CD4-positive, alpha-beta T cell treated with Interleukin-4 for 4 hours (primary cell): Measurements from ENCODE around the gene PRKCE.
"Not testable (repeated sequence)": the region's sequence is repeated elsewhere in the genome, so short reads cannot be mapped to it uniquely, and the experiment has no call there.

Source experiments
- DNase-seq: peaks from one replicate; pipeline ENCODE4 v3.0.0-alpha.2; 2020

The PRKCE gene

DNA sequence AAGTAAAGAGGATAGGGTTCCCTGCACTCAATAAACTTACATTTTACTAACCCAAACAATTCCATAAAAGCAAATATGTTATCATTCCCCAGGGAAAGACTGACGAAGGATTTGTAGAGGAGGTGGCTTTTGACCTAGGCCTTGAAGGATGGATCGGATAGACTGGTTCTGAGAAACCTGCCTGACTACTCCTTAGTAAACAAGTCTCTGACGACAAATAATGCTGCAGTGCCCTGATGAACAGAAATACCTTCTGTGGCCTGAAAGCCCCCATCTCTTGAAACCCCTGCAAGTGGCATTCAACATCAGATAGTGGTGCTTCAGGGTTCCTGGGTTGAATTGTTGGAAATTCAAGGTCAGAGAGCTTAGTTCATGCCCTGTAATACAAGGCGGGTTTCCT is 19.2 kb downstream of the PRKCE start:
- DNase-seq: no peak

DNA sequence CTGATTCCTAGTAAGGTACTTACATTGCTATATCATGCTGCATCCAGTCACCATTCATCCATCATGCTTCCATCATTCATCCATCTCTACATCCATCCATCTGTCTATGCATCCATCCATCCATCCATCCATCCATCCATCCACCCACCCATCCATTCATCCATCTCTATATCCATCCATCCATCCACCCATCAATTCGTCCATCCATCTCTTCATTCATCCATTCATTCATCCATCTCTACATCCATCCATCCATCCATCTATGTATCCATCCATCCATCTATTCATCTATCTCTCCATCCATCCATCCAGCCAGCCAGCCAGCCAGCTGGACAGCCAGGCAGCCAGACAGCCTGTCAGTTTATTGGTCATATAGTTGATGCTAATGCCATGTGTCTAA is 20.7 kb downstream of the PRKCE start:
- DNase-seq: no peak

DNA sequence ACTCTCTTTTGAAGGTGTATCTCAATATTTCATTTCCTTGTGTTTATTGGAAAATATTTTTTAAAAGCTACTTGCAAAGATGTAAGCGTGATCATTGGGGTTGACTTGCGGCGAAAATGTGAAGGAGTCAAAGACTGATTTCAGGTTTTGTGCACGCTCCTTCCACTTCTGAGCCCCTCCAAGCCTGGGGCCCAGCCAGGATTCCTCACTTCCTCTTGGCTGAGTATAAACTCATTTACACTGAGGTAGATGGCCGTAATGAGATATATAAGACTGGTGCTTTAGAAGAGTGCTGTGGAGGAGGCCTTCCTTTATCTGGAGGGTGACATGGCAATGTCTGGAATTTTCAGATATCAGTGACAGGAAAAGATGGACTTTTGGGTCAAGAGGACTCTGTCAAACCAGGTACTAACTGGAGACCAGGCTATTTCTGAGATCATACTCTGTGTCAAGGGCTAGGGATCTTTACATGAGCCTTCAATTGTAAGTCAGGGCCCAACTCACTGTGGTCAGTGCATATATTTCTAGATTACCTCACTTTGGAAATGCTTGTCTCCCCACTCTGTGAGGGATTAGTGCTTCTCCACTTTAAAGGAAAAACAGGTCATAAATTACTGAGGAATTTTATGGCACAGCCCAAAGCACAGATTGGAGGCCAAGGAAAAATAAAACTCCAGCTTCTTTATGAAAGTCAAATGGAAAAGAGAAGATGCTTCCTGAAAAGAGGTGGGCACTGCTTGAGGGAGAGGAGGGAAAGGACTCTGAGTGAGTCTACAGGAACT is 22.8 kb downstream of the PRKCE start:
- DNase-seq: no peak

DNA sequence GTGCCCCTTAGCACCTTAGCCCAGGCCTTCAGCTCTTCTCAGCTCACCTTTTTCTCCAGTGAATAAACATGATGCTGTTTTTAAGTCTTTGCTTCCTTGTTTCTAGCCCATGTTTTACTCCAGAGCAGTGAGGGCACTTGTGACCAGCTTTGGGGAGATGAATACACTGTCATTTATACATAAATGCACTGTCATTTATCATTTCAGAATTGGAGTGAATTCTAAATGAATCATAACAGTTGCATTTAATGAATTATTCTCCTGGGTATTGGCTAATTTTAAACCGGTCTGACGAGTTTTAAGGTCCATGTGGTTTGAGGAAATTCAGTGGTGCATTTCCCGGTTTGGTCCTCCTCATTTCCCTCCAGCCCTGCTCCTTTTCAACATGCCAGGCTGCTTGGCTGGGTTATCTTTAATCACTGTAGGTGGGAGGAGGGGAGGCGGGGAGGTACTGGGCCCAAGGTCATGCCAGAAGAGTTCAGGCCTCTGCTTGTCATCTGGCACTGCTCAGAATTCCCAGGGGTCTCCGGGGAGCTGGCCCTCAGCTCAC is 23.9 kb downstream of the PRKCE start:
- DNase-seq: no peak

DNA sequence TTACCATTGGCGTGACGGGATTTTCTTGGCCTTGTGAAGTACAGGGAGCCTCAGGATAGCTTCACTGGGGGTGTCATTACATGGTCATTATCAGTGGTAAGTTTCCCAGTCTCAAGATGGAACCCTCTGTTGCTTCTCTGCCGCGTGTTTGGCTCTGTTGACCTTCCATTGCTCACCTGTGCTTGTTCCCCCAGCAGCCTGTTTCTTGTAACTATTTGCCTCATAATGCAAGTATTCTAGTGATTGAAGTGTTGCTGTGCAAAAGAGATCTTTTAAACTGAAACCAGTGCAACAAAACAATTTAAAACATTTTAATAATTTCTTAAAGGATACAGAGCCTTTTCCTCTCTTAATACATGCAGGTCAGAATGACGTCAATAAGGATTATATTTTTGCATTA is 24.6 kb downstream of the PRKCE start:
- DNase-seq: no peak

DNA sequence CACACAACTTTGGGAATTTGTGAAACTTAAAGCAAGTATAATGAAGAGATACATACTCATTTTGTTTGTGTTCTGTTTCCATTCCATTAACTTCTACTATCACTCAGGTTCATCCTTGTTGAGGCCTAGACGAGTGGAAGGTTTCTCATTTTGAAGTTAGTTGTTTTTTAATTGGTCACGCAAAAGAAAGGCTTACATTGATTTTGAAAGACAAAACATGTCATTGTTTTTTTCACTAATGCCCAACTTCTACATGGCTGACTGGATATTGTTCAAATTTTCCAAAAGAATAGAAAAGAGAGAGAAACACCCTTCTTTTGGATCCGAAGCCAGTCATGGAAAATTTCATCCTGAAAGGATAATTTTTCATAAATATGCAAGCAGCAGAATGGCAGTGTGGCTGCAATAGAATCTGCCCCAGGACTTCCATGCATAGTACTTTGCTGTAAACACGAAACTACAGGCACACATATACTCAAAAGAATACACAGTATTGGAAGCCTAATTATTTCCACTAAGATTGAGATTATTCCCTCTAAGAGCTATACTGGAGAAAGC is 27.4 kb downstream of the PRKCE start:
- no peak for DNase-seq

DNA sequence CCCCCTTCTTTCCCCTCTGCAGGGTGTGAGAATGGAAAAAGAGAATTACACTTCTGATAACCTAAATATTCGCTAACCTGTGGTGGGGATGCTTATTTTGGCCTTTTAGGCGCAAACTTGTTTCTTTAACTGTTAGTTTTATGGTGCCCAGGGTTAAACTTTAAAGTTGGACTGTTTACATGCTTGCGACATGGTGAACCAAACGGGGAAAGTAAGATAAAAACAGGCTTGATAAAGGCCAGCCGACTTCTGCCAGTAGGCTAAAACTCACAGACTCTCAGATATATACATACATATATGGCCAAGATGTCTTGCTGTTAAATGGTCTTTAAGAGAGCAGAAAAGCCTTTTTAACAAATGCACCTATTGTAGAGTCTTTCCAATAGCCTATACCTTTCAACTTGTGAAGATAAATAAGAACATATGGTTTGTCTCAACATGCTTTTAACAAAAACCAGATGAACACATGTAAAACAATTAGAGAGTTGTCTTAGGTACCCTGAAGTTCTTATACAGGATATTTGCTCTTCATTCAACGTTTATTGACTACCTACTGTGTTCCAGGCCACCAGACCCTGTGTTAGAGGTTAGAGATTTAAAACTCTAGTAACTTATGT is 29.0 kb downstream of the PRKCE start:
- no peak for DNase-seq

DNA sequence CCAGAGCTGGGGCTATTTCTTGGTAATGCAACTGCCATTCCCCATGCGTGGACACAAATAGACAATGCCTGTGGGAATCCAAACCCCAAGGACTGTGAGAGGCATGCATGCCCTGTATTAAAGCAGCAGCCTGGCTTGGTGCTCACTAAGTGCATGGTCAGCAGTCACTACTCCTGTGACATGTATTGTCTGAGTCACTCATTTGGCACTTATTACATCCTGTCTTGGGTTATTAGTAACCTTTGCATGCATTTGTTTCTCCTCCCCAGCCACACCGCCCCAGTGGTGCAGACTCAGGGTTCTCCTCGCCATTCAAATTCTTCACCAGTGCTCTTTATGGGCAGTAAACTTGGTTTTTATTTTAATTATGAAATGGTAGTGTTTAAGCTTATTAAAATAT is 30.2 kb downstream of the PRKCE start:
- no peak for DNase-seq

DNA sequence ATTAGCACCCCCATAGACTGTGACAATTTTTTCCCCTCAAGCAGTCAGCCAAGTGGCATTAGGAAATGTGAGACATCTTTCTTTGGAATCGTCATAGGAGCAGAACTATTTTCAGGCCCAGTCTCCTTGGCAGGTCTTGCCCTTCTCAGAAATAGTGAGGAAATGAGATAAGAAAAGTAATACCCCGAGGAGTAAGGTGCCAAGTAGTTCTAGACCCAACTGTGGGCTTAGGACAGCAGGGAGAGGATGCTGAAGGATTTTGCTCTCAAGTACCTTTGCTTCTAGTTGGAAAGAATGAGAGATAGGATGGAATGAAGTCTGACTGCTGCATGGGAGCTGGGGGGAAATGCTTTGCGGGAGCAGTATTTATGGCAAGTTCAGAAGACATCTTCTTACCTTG is 31.8 kb downstream of the PRKCE start:
- DNase-seq: no peak

DNA sequence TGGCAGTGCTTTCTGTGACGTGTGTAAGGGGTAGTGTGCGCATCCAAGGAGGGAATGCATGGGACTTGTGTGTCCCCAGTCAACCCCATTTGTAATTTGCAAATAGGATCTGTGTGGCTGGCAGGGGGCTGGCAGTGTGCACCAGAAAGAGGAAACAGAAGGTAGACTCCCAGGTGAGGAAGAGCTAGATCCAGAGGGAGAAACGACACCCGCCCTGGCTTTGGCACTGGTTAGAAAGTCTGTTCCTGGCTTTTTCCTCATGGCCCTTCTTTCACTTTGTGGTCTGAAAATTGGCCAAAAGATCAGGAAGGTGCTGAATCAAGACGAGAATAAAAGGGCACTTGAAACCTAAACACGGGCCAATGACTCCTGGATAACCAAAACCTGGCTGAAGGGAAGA is 33.3 kb downstream of the PRKCE start:
- no peak for DNase-seq

DNA sequence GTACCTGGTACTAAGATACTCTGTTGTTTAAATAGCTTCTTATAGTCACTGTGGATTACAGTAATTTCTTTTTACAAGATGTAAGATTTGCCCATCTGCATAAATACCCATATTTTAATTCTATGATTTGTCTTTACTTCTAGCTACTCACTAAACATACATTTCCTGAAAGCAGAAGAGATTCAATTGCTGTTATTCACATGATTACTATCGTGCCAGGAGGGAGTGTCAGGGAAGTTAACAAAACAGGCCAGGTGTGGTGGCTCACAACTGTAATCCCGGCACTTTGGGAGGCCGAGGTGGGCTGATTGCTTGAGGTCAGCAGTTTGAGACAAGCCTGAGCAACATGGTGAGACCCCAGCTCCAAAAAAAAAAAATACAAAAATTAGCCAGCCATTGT is 33.8 kb downstream of the PRKCE start:
- no peak for DNase-seq

DNA sequence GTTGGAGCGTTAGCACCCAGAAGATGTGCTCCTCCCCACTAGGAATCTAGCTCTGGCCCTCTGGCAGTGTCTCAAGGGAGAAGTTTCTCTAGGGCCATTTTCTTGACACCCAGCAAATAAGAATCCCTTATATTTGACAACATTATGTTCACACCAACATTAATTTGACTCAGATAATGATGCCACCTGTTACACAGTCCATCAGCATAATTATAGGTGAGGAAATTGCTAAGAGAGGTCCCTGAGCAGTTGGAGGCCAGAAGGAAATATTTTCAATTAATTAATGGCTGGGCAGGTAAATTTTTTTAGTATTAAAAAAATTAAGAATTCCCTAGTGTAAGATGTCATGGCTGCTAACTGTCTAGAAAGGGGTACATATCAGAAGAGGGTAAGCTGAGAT is 36.5 kb downstream of the PRKCE start:
- DNase-seq: no peak

DNA sequence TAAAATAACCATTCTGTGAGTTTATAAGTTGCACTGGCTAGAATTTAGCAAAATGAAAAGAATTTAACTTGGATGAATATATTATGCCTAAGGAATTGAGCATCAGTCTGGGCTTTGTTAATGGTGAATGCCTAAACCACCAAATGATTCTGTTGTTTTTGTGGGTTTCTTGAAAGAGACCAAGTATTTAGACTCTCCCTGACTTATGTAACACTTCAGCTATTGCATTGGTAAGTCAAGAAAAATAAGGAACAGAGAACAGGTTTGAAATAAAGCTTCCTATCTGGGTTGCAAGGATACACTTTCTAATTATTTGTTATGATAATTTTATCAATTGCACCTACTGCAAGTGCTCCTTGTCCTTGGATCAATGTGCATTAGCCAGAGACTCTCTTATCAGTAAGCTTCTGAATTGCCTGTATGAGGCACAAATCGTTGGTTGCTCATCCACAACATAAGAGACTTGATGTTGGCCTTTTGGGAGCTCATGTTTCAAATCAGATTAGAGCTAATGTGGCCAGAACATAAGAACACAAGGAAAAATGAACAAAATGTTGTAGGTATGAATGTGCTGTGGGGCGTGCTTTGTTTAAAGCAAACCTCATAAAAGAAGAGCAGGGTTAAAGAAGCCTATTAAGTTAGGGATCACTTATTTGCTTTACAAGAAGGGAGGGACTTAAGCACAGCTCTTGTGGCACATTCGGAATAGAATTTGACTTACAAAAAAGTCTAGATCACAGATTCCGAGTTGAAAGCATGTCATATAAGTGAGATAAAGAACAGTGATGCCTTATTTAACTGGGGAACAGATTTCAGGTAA is 37.2 kb downstream of the PRKCE start:
- no peak for DNase-seq

DNA sequence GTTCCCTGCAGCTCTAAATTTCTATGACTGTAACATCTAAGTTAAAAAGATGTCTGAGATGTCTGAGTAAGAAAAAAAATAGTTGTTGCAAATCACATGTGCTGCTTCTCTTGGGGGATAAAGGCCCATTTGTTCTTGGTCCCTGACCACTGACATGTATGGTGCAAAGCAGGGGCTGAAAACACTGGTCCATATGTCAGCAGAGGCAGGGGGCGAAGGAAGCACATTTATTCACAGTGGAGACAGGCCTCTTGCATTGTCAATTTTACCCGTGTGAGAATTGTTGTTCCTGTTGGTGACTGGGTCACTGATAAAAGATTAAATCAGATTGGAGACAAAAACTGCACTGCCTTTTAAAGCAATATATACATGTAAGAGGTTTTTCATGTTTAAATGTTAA is 38.8 kb downstream of the PRKCE start:
- no peak for DNase-seq

DNA sequence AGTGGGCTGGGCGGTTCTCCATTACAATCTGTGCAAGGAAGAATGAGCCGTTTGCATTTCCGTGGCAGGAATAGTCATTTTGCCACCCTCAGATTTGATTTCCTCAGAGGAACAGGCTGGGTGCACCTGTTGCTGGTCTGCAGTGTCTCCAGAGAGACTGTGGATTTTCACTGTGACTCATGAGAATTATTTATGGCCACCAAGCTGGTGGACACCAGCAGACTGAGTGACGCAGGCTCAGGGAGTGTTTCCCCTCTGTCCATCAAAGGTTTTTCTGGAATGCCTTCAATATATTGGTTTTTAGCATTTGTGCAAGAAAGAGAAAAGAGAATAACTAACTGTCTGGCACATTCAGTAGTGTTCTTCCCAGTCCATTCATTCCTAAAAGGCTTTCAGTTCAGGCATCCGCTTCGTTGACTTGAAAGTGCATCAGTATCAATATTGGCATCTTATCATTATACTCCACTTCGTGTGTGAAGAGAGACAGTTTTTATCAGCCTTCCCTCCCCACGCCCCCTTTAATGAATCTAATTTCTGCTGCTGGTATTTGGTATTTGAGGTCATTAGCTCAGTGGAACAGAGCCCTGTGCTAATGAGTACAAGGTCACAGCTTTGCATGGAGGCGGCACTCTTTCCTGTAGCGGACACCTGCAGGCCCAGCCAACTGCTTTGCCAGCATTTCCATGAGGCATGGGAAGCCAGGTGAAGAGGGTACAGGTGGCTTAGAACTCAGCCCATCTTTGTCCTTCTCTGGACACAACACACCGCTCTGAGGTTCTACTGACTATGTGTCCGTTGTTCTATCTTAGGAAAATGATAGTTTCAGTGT is 39.9 kb downstream of the PRKCE start:
- no peak for DNase-seq

DNA sequence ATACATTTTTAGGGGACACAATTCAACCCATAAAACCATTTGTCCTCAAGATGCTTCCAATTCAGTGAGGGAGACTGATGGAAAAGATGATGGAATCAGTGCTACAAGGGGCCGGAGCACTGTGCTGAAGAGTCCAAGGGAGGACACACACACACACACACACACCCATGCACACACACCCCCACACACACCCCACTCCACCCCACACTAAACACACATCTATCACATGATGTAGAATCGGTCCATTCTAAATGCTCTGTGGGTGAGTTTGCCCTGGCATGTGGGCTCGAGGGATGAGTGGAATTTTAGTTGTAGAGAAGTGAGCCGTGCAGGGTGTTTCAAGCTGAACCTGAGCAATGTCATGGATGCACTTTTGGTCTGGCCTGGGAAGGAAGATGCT is 41.1 kb downstream of the PRKCE start:
- DNase-seq: no peak

DNA sequence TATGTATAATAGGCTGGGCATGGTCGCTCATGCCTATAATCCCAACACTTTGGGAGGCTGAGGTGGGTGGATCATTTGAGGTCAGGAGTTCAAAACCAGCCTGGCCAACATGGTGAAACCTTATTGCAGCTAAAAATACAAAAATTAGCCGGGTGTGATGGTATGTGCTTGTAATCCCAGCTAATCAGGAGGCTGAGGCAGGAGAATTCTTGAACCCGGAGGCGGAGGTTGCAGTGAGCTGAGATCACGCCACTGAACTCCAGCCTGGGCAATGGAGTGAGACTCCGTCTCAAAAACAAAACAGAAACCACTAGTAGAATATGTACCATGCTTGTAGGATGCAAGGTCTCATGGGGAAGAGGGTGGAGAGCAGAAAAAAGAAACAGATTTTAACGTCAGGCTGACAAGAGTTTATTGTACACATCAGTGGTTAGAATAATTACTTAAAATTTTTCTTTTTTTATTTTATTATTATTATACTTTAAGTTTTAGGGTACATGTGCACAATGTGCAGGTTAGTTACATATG is 44.1 kb downstream of the PRKCE start:
- DNase-seq: not testable (repeated sequence)

DNA sequence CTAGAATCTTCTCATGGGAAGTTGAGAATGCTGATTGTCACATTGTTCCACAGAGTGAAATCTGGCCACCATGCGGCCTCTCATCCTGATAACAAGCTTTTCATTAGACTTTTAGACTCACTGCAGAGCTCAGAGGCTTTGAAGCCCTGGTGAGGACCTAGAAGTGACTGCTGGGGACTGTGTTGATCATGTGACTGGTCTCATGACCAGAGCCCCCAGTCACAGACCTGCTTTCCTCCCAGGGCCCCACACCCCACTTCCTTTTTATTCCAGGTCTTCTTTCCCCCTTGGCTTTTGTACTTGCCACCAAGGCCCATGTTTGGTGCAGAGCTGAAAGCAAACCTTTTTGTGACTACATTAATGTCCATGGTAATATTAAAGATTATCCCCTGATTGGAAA is 45.2 kb downstream of the PRKCE start:
- DNase-seq: no peak

DNA sequence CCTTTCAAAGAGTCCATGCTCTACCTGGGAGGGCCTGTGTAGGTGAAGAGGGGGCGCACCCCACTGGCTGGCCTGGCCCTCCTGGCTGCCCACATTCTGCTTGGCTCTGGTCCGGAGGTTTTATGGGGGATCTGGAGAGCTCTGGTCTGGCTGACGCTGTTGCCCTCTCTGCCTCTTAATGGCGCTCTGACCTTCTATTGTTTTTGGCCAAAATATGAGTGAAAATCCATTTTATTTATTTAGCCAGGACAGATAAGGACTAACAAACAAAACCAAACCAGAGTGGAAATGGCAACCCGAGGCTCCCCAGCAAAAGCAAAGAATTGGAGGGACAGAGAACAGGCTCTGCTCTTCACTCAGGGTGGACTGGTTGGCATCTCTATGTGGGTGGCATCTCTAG is 45.7 kb downstream of the PRKCE start:
- no peak for DNase-seq

DNA sequence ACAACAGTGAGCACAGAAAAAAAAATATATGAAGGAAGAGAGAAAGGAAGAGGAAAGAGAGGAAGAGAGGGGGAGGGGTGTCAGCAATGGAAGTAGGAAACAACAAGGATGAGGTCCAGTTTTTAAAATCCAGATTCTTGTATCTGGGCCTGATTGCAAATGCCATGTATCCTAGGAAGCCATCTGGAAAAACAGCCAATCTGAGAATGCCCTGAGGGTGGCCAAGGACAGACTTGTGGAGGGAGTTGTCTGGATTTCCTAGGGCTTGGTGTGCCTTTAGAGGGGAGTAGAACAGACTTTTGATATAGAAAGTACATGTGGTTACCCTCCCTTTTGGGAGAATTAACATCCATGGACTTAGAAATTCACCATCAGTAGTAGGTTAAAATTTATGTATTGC is 47.1 kb downstream of the PRKCE start:
- no peak for DNase-seq

DNA sequence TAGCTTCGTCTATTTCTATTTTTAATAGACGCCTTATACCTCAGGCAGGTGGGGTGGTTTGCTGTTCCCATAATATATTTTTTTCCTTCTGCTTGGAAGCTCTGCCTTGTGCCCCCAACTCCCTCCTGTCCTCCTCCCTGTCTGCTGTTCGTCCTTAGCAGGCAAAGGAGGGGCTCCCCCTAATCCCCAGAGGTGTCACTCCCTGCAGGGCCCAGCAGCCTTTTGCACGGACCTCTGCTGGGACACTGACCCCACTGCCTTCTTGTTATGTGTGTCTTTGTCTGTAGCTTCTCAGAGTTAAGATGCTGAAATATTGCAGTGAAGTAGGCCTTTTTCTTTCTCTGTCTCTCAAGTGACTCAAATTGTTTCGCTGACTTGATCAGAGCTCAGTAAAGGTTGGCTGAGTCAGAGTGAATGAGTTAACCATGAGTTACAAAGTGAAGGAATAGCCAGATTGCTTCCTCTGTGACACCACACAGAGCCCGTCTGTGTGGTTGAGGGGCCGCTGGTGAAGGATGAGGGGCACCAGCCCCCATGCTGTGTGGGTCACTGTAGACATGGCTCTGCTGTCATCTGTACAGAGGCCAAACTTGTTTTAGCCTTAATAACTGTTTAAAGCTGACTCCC is 47.7 kb downstream of the PRKCE start:
- DNase-seq: no peak
